Measurements from ENCODE around the gene CDC25B.

GRCh38 chr20:3800878-3801260, 4.8 kb downstream of the CDC25B start:
- no peak for TF ChIP-seq CTCF (IDR thresholded peaks at IDR 0.05)
- no peak for TF ChIP-seq POLR2A (IDR thresholded peaks at IDR 0.05)
- no peak for TF ChIP-seq POLR2AphosphoS5 (IDR thresholded peaks at IDR 0.05)

All from breast epithelium (tissue), 3 donors.